ENCODE data around the gene HSPD1. TPM values are rescaled to one million over a fixed set of nuclear protein-coding genes. Genes with fewer than 3 reads are reported as not detected.

The HSPD1 gene
- total and polyA plus RNA-seq, 9 of the 15 experiments (the other 6 are each of a cell fraction or from before 2014, with no cell fraction given): 398 to 1,014 (median 622) TPM

GRCh38 chr2:197515739-197516392 lies 16.2 kb upstream of the HSPD1 start, which contains the start of gene MOB4 (continued):
- TF ChIP-seq EWSR1 (IDR thresholded peaks at IDR 0.05; ENCODE audit: borderline replicate concordance, low read depth, partially characterized antibody) (no peak), RREB1 (CRISPR knock-in tag; IDR thresholded peaks at IDR 0.05) (no peak), HDAC8 (tag; IDR thresholded peaks at IDR 0.05) (no peak), CBFA2T3 (IDR thresholded peaks at IDR 0.05) (no peak), TEAD1 (CRISPR knock-in tag; IDR thresholded peaks at IDR 0.05) (no peak; a peak in 1 of 4 replicates), NFXL1 (CRISPR knock-in tag; IDR thresholded peaks at IDR 0.05) (no peak), ZBTB8A (IDR thresholded peaks at IDR 0.05; ENCODE audit: partially characterized antibody) (no peak), BCL6 (CRISPR knock-in tag; IDR thresholded peaks at IDR 0.05) (no peak), ZC3H11A (IDR thresholded peaks at IDR 0.05; ENCODE audit: low read depth, low read length) (no peak), CHAMP1 (IDR thresholded peaks at IDR 0.05) (no peak), PPARD (CRISPR knock-in tag; IDR thresholded peaks at IDR 0.05) (no peak), HIVEP1 (CRISPR knock-in tag; IDR thresholded peaks at IDR 0.05) (no peak), ZNF175 (CRISPR knock-in tag; IDR thresholded peaks at IDR 0.05; ENCODE audit: low read depth) (no peak), TSHZ1 (CRISPR knock-in tag; IDR thresholded peaks at IDR 0.05) (no peak), TRIM24 (IDR thresholded peaks at IDR 0.05) (peak in 1 of 2 experiments; percentile 75; a peak in 2 of 4 replicates), KAT7 (CRISPR knock-in tag; IDR thresholded peaks at IDR 0.05; ENCODE audit: borderline replicate concordance) (peak; percentile 32; the same call in 1 of the 2 replicates), SRSF3 (IDR thresholded peaks at IDR 0.05; ENCODE audit: insufficient read depth, low read length) (no peak)

Data from K562 (cell line).